Sigmoid colon (tissue), 4 donors: Measurements from ENCODE around the gene AGTRAP.

ENCODE experiments used
- EP300 ChIP-seq, 4 donors: sonication (generic); formaldehyde crosslinking; IDR thresholded peaks; one replicate each; pipeline ENCODE4 v1.6.1; 2017; ENCODE audit warnings: antibody characterized with exemption in 4 of 4
- POLR2A ChIP-seq, 2 donors: fragments of 450-650 bp; IDR thresholded peaks; one replicate each; pipeline ENCODE4 v1.6.1; 2016; ENCODE audit warnings: antibody characterized with exemption in 2 of 2, mild to moderate bottlenecking in 2 of 2, moderate library complexity in 2 of 2
- POLR2AphosphoS5 ChIP-seq, 4 donors: sonication (generic); formaldehyde crosslinking; IDR thresholded peaks; one replicate each; pipeline ENCODE4 v1.6.1; 2017; ENCODE audit warnings: antibody characterized with exemption in 4 of 4
- TF ChIP-seq, protein P1 (sequence below), 4 experiments: fragments of 450-650 bp in 3 of 4; fragments of 200-600 bp in 1 of 4; IDR thresholded peaks; one replicate each; pipeline ENCODE4 v1.5.1; 2016 to 2019; ENCODE audit warnings: antibody characterized with exemption in 4 of 4, mild to moderate bottlenecking in 3 of 4, moderate library complexity in 2 of 4

DNA sequence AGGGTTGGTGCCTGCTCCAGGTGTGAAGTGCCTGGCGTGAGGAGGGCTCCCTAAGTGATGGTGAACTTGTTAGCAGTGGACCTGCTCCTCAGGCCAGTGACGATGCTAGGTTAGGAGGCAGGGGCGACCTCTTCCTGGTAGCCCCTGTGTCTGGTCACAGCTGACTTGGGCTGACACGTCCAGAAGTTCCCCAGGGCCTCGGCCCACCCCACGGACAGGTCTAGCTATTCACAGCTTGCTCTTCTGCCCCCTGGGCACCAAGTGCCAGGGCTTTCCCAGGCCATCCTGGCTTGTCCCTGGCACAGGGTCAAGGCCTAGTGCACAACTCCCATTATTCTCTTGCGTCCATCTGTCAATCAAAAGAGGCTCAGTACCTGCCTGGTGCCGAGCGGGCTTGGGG is 15.2 kb downstream of the AGTRAP start:
- TF ChIP-seq POLR2AphosphoS5 (IDR thresholded peaks at IDR 0.05) (no peak), POLR2A (IDR thresholded peaks at IDR 0.05) (no peak), EP300 (IDR thresholded peaks at IDR 0.05) (no peak)
- TF ChIP-seq, protein P1, sequence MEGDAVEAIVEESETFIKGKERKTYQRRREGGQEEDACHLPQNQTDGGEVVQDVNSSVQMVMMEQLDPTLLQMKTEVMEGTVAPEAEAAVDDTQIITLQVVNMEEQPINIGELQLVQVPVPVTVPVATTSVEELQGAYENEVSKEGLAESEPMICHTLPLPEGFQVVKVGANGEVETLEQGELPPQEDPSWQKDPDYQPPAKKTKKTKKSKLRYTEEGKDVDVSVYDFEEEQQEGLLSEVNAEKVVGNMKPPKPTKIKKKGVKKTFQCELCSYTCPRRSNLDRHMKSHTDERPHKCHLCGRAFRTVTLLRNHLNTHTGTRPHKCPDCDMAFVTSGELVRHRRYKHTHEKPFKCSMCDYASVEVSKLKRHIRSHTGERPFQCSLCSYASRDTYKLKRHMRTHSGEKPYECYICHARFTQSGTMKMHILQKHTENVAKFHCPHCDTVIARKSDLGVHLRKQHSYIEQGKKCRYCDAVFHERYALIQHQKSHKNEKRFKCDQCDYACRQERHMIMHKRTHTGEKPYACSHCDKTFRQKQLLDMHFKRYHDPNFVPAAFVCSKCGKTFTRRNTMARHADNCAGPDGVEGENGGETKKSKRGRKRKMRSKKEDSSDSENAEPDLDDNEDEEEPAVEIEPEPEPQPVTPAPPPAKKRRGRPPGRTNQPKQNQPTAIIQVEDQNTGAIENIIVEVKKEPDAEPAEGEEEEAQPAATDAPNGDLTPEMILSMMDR (IDR thresholded peaks at IDR 0.05) = no peak
